Naive thymus-derived CD4-positive, alpha-beta T cell (primary cell): ENCODE measurements around the gene SCN8A. TPM values are rescaled to one million over a fixed set of nuclear protein-coding genes. Genes with fewer than 3 reads are reported as not detected.

ENCODE experiments used
- ATAC-seq: fragments of 150-1000 bp; cut with Tn5 transposase; 2 replicates; pipeline ENCODE4 v1.10.0; 2021; ENCODE audit warnings: mild to moderate bottlenecking, moderate library complexity
- CTCF ChIA-PET: fragments of 350-600 bp; sonication (Branson Sonifier 250); formaldehyde crosslinking; loops from one replicate; lab custom pipeline; 2021; ENCODE audit warnings: antibody characterized with exemption; lab: Charles Lee
- POLR2A ChIA-PET: fragments of 350-600 bp; sonication (Branson Sonifier 250); formaldehyde crosslinking; loops from one replicate; lab custom pipeline; 2021; ENCODE audit warnings: antibody characterized with exemption, inconsistent platforms; lab: Charles Lee
- DNase-seq, 9 donors: peaks; one replicate each; pipeline versions ENCODE4 v3.0.0 to v3.0.0-alpha.2; 2020 to 2022; ENCODE audit warnings: mixed read lengths in 1 of 9
- H3K27ac ChIP-seq: one replicate; pipeline ENCODE4 v1.7.0; 2013; ENCODE audit warnings: mild to moderate bottlenecking, low read depth, low read length, moderate library complexity
- H3K27me3 ChIP-seq, 2 donors: one replicate each; pipeline ENCODE4 v1.7.0; 2013; ENCODE audit warnings: low read length in 2 of 2, mild to moderate bottlenecking in 2 of 2, moderate library complexity in 2 of 2; ENCODE audit not compliant: control insufficient read depth in 2 of 2, insufficient read depth in 2 of 2
- H3K36me3 ChIP-seq, 3 experiments: 1 replicate in 2 of 3; 2 replicates in 1 of 3; pipeline ENCODE4 v1.7.0; 2013; ENCODE audit warnings: low read length in 3 of 3, mild to moderate bottlenecking in 3 of 3, moderate library complexity in 1 of 3; ENCODE audit not compliant: insufficient read depth in 3 of 3, control insufficient read depth in 2 of 3
- H3K4me1 ChIP-seq, 2 donors: one replicate each; pipeline ENCODE4 v1.7.0; 2013; ENCODE audit warnings: low read length in 2 of 2, mild to moderate bottlenecking in 2 of 2, moderate library complexity in 1 of 2; ENCODE audit not compliant: control insufficient read depth in 2 of 2, insufficient read depth in 2 of 2
- H3K4me3 ChIP-seq: 2 replicates; pipeline ENCODE4 v1.7.0; 2013; ENCODE audit warnings: mild to moderate bottlenecking, low read length
- H3K9me3 ChIP-seq, 3 experiments: 1 replicate in 2 of 3; 2 replicates in 1 of 3; pipeline ENCODE4 v1.7.0; 2013; ENCODE audit warnings: low read length in 3 of 3; ENCODE audit not compliant: control insufficient read depth in 2 of 3
- H3K27ac Mint-ChIP-seq, 9 donors: one replicate each; pipeline ENCODE4 v1.8.0; 2020 to 2022; ENCODE audit warnings: mixed read lengths in 9 of 9, mild to moderate bottlenecking in 8 of 9, moderate library complexity in 5 of 9, inconsistent platforms in 2 of 9
- H3K27me3 Mint-ChIP-seq, 5 donors: one replicate each; pipeline ENCODE4 v1.8.0; 2021 to 2022; ENCODE audit warnings: mixed read lengths in 5 of 5, mild to moderate bottlenecking in 1 of 5
- H3K36me3 Mint-ChIP-seq, 5 donors: one replicate each; pipeline ENCODE4 v1.8.0; 2020 to 2022; ENCODE audit warnings: mixed read lengths in 5 of 5, mild to moderate bottlenecking in 3 of 5, inconsistent platforms in 1 of 5
- H3K4me1 Mint-ChIP-seq, 7 donors: one replicate each; pipeline ENCODE4 v1.8.0; 2020 to 2022; ENCODE audit warnings: mixed read lengths in 7 of 7, mild to moderate bottlenecking in 3 of 7, inconsistent platforms in 1 of 7
- H3K4me3 Mint-ChIP-seq, 10 donors: one replicate each; pipeline ENCODE4 v1.8.0; 2020 to 2022; ENCODE audit warnings: mild to moderate bottlenecking in 10 of 10, mixed read lengths in 10 of 10, moderate library complexity in 6 of 10, inconsistent platforms in 2 of 10
- H3K9me3 Mint-ChIP-seq, 11 donors: one replicate each; pipeline ENCODE4 v1.8.0; 2020 to 2022; ENCODE audit warnings: mixed read lengths in 11 of 11, mild to moderate bottlenecking in 4 of 11, inconsistent platforms in 1 of 11, moderate library complexity in 1 of 11
- intact Hi-C, 2 donors: fragments of 100-400 bp; cut with micrococcal nuclease; formaldehyde crosslinking; loops; one replicate each; pipeline ENCODE4 v1.15.1; 2023
- polyA plus RNA-seq, 2 donors: library from polyadenylated mRNA; unstranded; fragments of 300-500 nt; fragmentation: Illumina TruSeq; gene quantifications; one replicate each; pipeline ENCODE4 v1.2.3, GENCODE V29; 2021
- total RNA-seq, 6 experiments: library from RNA in 5 of 6; stranded (reverse) in 5 of 6; gene quantifications; 1 replicate in 5 of 6; 2 replicates in 1 of 6; pipeline ENCODE4 v1.2.3 and lab custom pipeline; 2021 to 2026

Gene SCN8A
- total and polyA plus RNA-seq, 7 experiments from 2014 or later = 0.01 to 1.1 (median 0.33) TPM

GRCh38 chr12:51682981-51683380 is 91.9 kb downstream of the SCN8A start:
- POLR2A ChIA-PET = no interaction called here
- H3K4me1 ChIP-seq = no peaks in the 10 kb centered on the region
- no peak for ATAC-seq
- Mint-ChIP-seq H3K4me1 (peaks cover 0 to 8% (median 6%) of the 10 kb centered on the region in 7 donors), H3K9me3 (no peaks in the 10 kb centered on the region), H3K36me3 (no peaks in the 10 kb centered on the region), H3K27ac (no peak overlapping the region), H3K4me3 (no peak overlapping the region), H3K27me3 (peaks cover 0 to 27% (median 4%) of the 10 kb centered on the region in 5 donors)
- DNase-seq = no peak
- intact Hi-C loops = no loop called here
- H3K36me3 ChIP-seq = no peaks in the 10 kb centered on the region
- peaks cover 0 to 3% of the 10 kb centered on the region in 2 donors for H3K27me3 ChIP-seq
- no peaks in the 10 kb centered on the region for H3K9me3 ChIP-seq
- H3K4me3 ChIP-seq = no peak overlapping the region
- H3K27ac ChIP-seq = no peak overlapping the region
- CTCF ChIA-PET = interaction anchor here (0.8 kb wide), 1 partner anchor 20 kb away, joined by 3 read pairs; no protein-coding TSS in a partner anchor

GRCh38 chr12:51683763-51684357 is 92.8 kb downstream of the SCN8A start:
- Histone ChIP-seq H3K27ac (no peak overlapping the region), H3K9me3 (no peaks in the 10 kb centered on the region), H3K27me3 (peaks cover 0 to 3% of the 10 kb centered on the region in 2 donors), H3K4me1 (no peaks in the 10 kb centered on the region), H3K36me3 (no peaks in the 10 kb centered on the region), H3K4me3 (no peak overlapping the region)
- ChIA-PET POLR2A (interaction anchor here (0.7 kb wide), 1 partner anchor 396 kb away, joined by 3 read pairs; no protein-coding TSS in a partner anchor), CTCF (no interaction called here)
- Mint-ChIP-seq H3K4me1 (peaks cover 0 to 8% (median 6%) of the 10 kb centered on the region in 7 donors), H3K9me3 (no peaks in the 10 kb centered on the region), H3K27me3 (peaks cover 0 to 24% (median 4%) of the 10 kb centered on the region in 5 donors), H3K4me3 (no peak overlapping the region), H3K36me3 (no peaks in the 10 kb centered on the region), H3K27ac (no peak overlapping the region)
- intact Hi-C loops = no loop called here
- DNase-seq (no peak), ATAC-seq (no peak)

- H3K9me3 Mint-ChIP-seq = no peaks in the 10 kb centered on the region
- H3K9me3 ChIP-seq = no peaks in the 10 kb centered on the region
- DNase-seq (no peak), ATAC-seq (no peak)
- no peaks in the 10 kb centered on the region for H3K36me3 ChIP-seq
- no peaks in the 10 kb centered on the region for H3K4me1 ChIP-seq
- no peak overlapping the region for H3K27ac Mint-ChIP-seq
- ChIA-PET POLR2A (no interaction called here), CTCF (interaction anchor here (0.9 to 1.1 kb wide), 2 partner anchors 9 to 130 kb away, joined by 3 to 4 read pairs; no protein-coding TSS in a partner anchor)
- H3K4me1 Mint-ChIP-seq = peaks cover 0 to 8% (median 6%) of the 10 kb centered on the region in 7 donors
- intact Hi-C loops = loop anchor here in 1 of 2 donors (1.0 kb wide), 1 partner anchor 12 kb away; no protein-coding TSS in a partner anchor
- H3K27me3 Mint-ChIP-seq = peaks cover 0 to 20% (median 0%) of the 10 kb centered on the region in 5 donors
- no peak overlapping the region for H3K4me3 ChIP-seq
- H3K36me3 Mint-ChIP-seq = no peaks in the 10 kb centered on the region
- peaks cover 0 to 3% of the 10 kb centered on the region in 2 donors for H3K27me3 ChIP-seq
- no peak overlapping the region for H3K27ac ChIP-seq
- no peak overlapping the region for H3K4me3 Mint-ChIP-seq
Measured at GRCh38 chr12:51686727-51687126, 95.7 kb downstream of the SCN8A start.

- Histone ChIP-seq H3K4me1 (no peaks in the 10 kb centered on the region), H3K9me3 (no peaks in the 10 kb centered on the region), H3K4me3 (no peak overlapping the region), H3K36me3 (no peaks in the 10 kb centered on the region), H3K27ac (no peak overlapping the region), H3K27me3 (peaks cover 0 to under 1% of the 10 kb centered on the region in 2 donors)
- Mint-ChIP-seq H3K36me3 (no peaks in the 10 kb centered on the region), H3K27ac (peak overlapping the region in 1 of 9 donors; percentile 1), H3K9me3 (no peaks in the 10 kb centered on the region), H3K4me3 (no peak overlapping the region), H3K4me1 (peaks cover 0 to 8% (median 6%) of the 10 kb centered on the region in 7 donors), H3K27me3 (peaks cover 0 to 17% (median 0%) of the 10 kb centered on the region in 5 donors)
- ChIA-PET CTCF (interaction anchor here (0.9 to 1.1 kb wide), 2 partner anchors 8 to 130 kb away, joined by 3 to 4 read pairs; no protein-coding TSS in a partner anchor), POLR2A (no interaction called here)
- ATAC-seq = no peak
- intact Hi-C loops = loop anchor here in 1 of 2 donors (1.0 kb wide), 1 partner anchor 11 kb away; no protein-coding TSS in a partner anchor
- DNase-seq = no peak
Measured at GRCh38 chr12:51687177-51687576, 96.1 kb downstream of the SCN8A start.

GRCh38 chr12:51687614-51688013 is 96.6 kb downstream of the SCN8A start:
- Histone ChIP-seq H3K4me1 (no peaks in the 10 kb centered on the region), H3K27me3 (no peaks in the 10 kb centered on the region), H3K9me3 (no peaks in the 10 kb centered on the region), H3K4me3 (no peak overlapping the region), H3K36me3 (no peaks in the 10 kb centered on the region), H3K27ac (no peak overlapping the region)
- Mint-ChIP-seq H3K27ac (peak overlapping the region in 1 of 9 donors; percentile 5), H3K4me1 (peaks cover 0 to 8% (median 6%) of the 10 kb centered on the region in 7 donors), H3K36me3 (no peaks in the 10 kb centered on the region), H3K4me3 (no peak overlapping the region), H3K9me3 (no peaks in the 10 kb centered on the region), H3K27me3 (peaks cover 0 to 14% (median 0%) of the 10 kb centered on the region in 5 donors)
- POLR2A ChIA-PET = no interaction called here
- CTCF ChIA-PET = interaction anchor here (1.1 kb wide), 1 partner anchor 129 kb away, joined by 4 read pairs; no protein-coding TSS in a partner anchor
- DNase-seq (no peak), ATAC-seq (no peak)
- intact Hi-C loops = loop anchor here in 1 of 2 donors (1.0 kb wide), 1 partner anchor 11 kb away; no protein-coding TSS in a partner anchor

GRCh38 chr12:51689983-51690382 is 99.0 kb downstream of the SCN8A start:
- H3K4me1 Mint-ChIP-seq = peaks cover 0 to 8% (median 6%) of the 10 kb centered on the region in 7 donors
- Histone ChIP-seq H3K4me1 (no peaks in the 10 kb centered on the region), H3K27me3 (no peaks in the 10 kb centered on the region), H3K36me3 (no peaks in the 10 kb centered on the region), H3K4me3 (no peak overlapping the region), H3K27ac (no peak overlapping the region), H3K9me3 (no peaks in the 10 kb centered on the region)
- ChIA-PET POLR2A (no interaction called here), CTCF (no interaction called here)
- no peak for DNase-seq
- H3K27ac Mint-ChIP-seq = no peak overlapping the region
- no peak overlapping the region for H3K4me3 Mint-ChIP-seq
- intact Hi-C loops = no loop called here
- ATAC-seq = no peak
- H3K9me3 Mint-ChIP-seq = no peaks in the 10 kb centered on the region
- peaks cover 0 to 8% (median 0%) of the 10 kb centered on the region in 5 donors for H3K27me3 Mint-ChIP-seq
- no peaks in the 10 kb centered on the region for H3K36me3 Mint-ChIP-seq
